ENCODE results near the gene TOGARAM1.
A peak's percentile ranks its signal among the peaks of the same experiment; 100 is the strongest.
"Not testable (repeated sequence)": the region's sequence is repeated elsewhere in the genome, so short reads cannot be mapped to it uniquely, and the experiment has no call there.

TOGARAM1 gene

DNA sequence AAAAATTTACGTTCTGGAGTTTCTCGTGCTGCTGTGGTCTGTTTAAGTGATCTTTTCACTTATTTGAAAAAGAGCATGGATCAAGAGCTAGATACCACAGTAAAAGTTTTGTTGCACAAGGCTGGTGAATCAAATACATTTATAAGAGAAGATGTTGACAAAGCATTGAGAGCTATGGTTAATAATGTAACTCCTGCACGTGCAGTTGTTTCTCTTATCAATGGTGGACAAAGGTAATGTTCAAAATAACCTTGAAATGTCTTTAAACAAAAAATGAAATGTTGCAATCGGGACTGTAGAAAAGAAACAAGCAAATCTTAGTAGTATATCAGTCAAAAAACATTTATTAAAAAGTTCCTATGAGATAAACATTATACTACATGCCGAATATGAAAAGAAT lies 82.6 kb downstream of the TOGARAM1 start:
- no peak for DNase-seq (ENCODE audit: low read depth)

DNA sequence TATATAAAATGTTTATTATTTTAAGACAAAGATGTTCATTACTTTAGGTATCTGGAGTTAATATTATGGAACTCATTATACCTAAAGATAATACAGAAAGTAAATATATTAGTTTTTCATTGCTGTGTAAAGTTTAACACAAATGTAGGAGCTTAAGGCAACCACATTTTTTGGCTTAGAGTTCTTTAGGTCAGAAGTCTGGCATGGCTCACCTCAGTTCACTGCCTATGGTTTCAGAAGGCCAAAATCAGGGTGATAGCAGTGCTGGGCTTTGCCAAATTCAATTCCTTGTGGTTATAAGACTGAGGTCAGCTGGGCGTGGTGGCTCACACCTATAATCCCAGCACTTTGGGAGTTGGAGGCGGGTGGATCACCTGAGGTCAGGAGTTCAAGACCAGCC lies 86.4 kb downstream of the TOGARAM1 start:
- DNase-seq (ENCODE audit: low read depth), result no peak

DNA sequence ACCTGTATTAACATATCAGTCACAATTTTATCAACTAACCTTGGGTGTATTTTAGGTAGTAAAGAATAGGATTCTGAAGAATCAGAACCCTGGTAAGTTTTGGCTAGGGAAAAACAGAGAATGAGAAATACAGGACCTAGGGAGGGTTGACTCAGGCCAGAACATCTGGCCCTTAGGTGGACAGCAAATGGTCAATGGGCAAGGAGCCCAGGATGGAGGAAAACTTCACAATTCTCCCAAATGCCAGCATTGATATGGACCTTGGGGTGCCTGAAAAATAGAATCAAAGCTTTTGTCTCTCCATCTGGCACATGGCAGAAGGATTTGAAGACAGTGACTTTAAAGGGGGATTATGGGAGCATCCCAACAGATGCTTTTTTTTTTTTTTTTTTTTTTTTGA lies 89.2 kb downstream of the TOGARAM1 start:
- no peak for DNase-seq (ENCODE audit: low read depth)

DNA sequence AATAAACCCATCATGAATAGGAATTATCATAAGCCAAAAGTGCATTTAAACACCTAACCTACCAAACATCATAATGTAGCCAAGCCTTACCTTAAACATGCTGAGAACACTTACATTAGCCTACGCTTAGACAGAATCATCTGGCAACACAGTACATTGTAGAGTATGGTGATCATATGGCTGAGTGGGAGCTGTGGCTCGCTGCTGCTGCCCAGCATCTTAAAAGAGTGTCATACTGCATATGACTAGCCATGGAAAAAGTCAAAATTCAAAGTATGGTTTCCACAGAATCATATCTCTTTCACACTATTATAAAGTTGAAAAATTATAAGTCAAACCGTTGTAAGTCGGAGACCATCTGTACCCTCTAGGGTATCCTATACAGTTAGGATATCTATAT lies 89.9 kb downstream of the TOGARAM1 start:
- no peak for DNase-seq (ENCODE audit: low read depth)

DNA sequence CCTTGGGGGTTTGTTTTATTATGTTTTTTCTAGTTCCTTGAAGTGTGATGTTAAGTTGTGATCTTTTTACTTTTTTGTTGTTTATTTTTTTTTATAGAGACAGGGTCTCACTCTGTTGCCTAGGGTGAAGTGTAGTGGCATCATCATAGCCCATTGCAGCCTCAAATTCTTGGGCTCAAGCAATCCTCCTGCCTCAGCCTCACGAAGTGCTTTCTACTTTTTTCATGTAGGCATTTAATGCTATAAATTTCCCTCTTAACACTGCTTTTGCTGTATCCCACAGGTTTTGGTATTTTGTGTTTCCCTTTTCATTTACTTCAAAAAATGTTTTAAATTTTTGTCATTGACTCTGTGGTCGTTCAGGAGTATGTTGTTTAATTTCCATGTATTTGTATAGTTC lies 95.4 kb downstream of the TOGARAM1 start:
- DNase-seq (ENCODE audit: low read depth), result no peak

DNA sequence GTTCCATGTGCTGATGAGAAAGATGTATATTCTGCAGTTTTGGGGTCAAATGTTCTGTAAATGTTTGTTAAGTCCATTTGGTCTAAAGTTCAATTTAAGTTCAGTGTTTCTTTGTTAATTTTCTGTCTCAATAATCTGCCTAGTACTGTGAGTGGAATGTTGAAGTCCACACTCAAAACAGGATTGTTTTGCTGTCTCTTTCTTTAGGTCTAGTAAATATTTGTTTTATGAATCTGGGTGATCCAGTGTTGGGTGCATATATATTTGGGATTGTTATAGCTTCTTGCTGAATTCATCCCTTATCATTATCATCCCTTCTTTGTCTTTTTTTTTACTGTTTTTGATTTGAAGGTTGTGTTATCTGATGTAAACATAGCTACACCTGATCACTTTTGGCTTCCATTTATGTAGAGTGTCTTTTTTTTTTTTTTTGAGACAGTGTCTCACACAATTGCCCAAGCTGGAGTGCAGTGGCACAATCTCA lies 95.9 kb downstream of the TOGARAM1 start:
- no peak for DNase-seq (ENCODE audit: low read depth)

DNA sequence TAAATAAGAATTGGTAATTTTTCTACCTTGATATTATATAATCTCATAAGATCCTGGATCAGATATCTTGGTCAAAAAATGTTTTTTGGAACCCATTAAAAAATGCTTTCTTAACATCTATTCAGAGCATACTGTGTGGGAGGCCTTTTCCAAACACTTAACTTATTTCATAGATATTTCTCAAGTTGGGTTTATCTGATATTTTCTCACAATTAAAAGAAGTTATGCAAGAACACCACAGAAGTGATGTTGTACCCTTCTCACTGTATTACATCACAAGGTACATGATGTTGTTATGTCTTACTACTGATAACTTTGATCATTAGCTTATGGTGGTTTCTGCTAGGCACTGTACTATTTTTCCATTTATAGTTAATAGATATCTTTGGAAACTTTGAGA lies 98.6 kb downstream of the TOGARAM1 start:
- DNase-seq (ENCODE audit: low read depth), result no peak

DNA sequence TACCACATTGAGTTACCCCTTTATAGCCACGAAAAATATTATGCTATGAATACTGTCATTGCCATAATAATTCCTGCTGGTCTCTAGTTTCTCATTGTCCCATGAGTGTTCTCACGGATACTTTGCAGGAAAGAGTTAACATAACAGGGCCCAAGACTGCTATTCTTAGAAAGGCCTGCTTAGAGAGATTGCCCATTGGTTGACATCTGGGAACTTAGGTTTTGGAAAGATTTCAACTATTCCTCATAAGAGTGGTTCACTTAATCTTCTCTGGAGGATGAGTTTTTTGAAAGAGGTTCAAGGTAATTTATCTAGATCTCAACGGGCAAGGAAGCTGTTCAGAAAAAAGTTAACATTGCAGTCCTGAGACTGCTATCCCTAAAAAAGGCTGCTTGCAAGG lies 103.5 kb downstream of the TOGARAM1 start:
- no peak for DNase-seq (ENCODE audit: low read depth)

DNA sequence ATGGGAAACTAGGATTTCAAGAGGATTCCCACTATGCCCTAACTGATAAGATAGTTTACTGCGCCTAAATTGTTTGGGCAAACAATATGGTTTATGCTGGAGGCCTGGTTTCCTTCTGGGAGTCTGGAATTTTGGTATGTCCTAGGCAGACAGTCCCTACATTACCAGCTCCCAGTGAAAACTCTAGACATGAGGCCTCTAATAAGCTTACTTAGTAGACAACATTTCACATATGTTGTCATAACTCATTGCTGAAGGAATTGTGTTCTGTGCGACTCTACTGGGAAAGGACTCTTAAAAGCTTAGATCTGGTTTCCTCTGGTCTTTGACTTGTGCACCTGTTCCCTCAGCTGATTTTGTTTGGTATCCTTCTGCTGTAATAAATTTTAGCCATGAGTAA lies 104.0 kb downstream of the TOGARAM1 start:
- no peak for DNase-seq (ENCODE audit: low read depth)

DNA sequence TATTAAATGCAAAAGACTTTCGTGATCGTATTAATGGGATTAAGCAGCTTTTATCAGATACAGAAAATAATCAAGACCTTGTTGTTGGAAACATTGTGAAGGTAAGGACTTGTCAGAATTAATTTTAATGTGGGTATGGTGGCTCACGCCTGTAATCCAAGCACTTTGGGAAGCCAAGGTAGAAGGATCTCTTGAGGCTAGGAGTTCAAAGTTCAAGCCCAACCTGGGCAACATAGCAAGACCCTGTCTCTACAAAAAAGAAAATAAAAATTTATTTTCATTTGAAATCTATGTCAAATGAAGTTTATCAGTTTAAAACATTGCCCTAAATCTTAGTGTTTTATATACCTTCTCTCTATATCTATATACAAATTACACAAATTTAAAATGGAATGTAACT lies 104.7 kb downstream of the TOGARAM1 start:
- no peak for DNase-seq (ENCODE audit: low read depth)

DNA sequence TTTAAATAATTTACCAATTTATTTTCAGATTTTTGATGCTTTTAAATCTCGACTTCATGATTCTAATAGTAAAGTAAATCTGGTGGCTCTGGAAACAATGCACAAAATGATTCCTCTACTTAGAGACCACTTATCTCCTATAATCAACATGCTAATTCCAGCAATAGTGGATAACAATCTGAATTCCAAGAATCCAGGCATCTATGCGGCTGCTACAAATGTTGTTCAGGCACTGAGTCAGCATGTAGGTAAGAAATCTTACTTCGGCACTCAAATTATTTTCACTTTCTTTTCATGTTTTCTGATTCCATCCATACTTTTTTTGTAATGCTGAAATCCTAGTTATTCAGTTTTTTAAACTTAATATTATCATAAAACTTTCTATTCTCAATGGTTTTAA lies 106.4 kb downstream of the TOGARAM1 start:
- DNase-seq (ENCODE audit: low read depth), result no peak

DNA sequence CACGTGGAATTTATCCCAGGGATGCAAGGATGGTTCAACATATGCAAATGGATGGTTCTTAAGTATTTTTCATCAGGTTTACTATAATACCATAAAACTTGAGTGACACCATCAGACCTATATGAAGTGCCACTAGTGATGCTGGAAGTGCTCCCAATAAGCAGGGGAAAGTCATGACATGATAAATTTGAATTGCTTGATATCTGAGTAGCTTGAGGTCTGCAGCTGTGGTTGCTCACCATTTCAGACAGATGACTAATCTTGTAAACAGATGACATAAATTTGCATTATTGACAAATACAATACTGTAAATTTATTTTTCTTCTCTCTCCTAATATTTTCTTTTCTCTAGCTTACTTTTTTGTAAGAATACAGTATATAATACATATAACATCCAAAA lies 108.2 kb downstream of the TOGARAM1 start:
- DNase-seq (ENCODE audit: low read depth), result no peak

DNA sequence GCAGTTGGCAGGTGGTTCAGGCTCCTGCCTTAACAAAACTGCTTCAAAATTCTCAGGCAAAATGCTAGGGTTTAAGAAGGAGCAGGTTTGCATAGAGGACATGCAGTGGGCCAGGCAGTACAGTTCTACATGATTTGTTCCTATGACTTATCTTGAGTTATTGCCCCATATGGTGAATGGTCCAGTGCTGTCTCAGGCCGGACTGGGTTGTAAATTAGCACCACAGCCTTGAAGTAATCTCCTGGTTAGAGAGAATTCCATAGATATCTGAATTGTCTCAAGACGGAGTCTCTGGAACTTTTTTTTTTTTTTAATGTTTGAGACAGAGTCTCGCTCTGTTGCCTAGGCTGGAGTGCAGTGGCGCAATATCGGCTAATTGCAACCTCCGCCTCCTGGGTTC lies 110.1 kb downstream of the TOGARAM1 start:
- DNase-seq (ENCODE audit: low read depth), result no peak

DNA sequence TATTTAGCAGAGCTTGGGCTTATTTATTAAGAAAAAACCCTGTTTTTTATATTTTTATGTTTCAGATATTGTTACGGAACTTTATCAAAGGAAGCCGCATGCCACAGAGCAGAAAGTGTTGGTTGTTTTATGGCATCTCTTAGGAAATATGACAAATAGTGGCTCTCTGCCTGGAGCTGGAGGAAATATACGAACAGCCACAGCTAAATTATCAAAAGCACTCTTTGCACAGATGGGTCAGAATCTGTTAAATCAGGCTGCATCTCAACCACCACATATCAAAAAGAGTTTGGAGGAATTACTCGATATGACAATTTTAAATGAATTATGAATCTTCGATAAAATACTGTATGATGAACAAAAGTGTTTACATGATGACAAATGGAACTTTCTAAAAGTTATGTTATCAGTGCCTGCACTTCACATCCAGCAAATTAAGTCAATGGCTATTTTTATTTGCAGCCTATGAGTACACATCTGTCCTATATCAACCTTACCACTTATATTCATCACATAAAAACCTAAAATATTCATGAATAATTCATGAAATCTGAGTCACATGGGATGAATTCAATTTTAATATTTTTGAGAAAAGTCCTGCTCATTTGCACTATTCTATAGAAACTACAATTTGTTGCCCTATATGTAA lies 111.4 kb downstream of the TOGARAM1 start:
- DNase-seq (ENCODE audit: low read depth), result no peak

DNA sequence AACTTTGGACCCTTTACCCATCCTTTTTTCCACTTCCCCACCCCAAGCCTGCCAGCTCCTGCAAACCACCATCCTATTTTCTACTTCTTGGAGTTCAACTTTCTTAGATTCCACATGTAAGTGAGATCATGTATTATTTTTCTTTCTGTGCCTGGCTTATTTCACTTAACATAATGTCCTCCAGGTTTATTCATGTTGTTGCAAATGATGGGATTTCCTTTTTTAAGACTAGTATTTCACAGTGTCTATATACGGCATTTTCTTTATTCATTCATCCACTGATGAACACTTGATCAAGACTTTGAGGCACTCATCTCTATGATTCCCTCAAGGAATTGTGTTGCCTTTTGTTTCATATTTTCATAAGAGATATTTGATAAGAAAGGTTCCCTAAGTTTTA lies 116.3 kb downstream of the TOGARAM1 start:
- DNase-seq (ENCODE audit: low read depth), result no peak

DNA sequence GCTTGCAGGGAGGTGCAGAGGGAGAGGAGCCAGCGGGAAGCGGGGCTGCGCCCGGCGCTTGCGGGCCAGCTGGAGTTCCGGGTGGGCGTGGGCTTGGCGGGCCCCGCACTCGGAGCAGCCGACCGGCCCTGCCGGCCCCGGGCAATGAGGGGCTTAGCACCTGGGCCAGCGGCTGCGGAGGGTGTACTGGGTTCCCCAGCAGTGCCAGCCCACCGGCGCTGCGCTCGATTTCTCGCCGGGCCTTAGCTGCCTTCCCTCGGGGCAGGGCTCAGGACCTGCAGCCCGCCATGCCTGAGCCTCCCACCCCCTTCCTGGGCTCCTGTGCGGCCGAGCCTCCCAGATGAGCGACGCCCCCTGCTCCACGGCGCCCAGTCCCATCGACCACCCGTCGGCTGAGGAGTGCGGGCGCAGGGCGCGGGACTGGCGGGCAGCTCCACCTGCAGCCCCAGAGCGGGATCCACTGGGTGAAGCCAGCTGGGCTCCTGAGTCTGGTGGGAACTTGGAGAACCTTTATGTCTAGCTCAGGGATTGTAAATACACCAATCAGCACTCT lies 118.5 kb downstream of the TOGARAM1 start:
- not testable (repeated sequence) for DNase-seq (ENCODE audit: low read depth)

DNA sequence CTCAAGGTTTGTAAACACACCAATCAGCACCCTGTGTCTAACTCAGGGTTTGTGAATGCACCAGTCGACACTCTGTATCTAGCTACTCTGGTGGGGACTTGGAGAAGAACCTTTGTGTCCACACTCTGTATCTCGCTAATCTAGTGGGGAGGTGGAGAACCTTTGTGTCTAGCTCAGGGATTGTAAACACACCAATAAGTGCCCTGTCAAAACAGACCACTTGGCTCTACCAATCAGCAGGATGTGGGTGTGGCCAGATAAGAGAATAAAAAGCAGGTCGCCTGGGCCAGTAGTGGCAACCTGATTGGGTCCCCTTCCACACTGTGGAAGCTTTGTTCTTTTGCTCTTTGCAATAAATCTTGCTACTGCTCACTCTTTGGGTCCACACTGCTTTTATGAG lies 119.1 kb downstream of the TOGARAM1 start:
- DNase-seq (ENCODE audit: low read depth), result not testable (repeated sequence)

DNA sequence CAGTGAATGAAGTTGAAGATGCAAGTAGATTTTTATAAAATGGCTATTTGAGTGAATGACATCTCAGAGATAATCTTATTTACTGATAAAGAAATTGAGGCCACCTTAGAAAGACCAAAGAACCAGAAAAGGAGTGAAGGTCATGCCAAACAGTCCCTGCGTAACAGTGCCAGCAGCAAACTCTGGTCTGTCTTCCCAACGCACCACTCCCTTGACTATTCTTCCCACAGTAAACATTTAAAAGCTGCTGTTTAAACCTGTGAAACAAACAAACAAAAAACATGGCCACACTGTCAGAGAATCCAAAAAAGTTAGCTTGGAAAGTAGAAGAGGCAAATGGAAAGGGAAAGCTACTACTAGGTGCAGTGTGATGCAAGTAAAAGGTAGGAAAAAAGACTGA lies 120.4 kb downstream of the TOGARAM1 start:
- DNase-seq (ENCODE audit: low read depth), result no peak

DNA sequence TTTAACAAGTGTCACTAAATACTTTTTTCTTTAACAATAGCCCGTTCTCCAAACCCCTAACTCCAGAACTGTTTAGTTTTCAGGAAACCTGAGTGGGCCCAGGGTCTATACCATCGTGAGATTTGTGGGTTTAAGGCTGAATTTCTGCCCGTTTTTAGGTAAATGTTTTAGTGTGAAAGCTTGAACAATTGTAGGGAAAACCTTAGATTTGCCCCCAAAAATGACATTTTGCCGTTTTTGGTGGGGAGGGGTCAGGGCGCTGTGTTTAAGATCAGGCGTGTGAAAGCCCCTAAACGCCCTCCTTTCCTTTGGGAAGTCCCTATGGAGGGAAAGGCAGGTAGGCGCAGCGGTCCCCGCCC lies 121.6 kb downstream of the TOGARAM1 start:
- DNase-seq (ENCODE audit: low read depth), result no peak

DNA sequence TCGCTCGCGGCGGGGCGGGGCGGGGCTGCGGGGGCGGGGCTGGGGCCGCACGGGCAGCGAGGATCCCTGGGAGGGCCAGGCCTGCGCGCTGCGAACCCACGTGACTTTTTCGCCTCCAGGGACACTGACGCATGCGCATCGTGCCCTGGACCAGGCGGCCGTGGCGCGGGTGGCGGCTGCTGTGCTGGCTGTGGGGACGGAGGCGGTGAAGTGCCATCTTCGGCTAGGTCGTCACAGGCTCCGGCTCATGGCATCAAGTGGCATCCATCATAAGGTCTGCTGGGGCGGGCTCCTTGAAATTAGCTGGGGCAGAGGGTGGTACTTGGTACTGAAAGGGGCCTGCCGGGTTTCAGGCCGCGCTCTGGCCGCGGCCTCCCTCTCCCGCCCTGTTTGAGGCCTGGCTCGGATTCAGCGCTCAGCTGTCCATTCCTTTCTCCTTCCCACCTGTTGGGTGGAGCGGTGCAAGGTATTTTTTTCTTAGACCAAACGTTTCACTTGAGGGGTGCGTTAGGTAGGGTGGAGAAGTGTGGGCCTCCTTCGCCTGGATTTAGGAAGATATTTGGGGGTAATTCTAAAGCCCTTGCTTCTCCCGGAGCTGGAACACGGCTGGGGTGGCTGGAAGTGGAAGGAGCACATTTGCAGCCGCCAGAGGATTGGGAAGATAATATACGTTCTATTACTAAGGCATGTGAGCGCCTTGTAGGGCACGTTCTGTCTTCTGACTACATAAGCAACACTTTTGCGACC lies 122.2 kb downstream of the TOGARAM1 start, which contains the start of gene PRPF39:
PRPF39 (plus strand) TSS at position 141 of the 747 bp plus-strand sequence. CDS start 11,124 bp downstream, outside the sequence.
- DNase-seq (ENCODE audit: low read depth), result peak; percentile 93

DNA sequence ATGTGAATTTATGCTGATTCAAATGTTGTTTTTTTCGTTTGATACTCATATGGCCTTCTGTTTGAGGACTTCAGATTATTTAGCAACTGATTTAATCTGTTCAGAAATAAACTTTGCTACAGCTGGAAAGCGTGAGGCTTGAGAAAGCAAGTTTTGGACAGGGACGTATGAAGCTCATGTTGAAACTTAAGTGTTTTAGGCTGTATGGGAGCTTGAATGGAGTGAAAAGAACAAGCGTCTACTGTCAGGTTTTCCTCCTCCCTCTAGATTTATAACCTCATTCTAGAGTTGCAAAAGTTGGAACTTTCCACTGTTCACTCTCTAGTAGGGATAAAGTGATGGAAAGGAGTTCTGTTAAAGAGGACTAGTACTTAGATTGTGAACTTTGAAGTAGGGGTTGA lies 123.0 kb downstream of the TOGARAM1 start:
- no peak for DNase-seq (ENCODE audit: low read depth)

DNA sequence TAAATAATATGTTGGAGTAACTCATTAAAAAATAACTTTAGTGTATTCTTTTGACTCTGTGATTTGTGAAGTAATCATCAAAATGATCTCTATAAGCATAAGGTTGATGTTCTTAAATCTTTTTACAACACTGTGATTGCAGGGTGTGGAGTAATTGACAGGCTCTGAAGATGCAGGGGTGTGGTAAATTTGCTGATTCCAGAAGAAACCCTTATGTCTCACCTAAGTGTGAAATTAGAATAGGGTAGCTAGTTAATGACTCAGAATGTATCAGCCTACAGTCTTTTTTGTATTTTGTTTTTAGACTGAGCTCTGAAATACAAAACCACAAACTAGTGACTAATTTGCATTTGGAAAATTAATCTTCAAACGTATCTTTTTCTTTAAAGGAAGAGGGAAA lies 127.8 kb downstream of the TOGARAM1 start:
- DNase-seq (ENCODE audit: low read depth), result no peak

DNA sequence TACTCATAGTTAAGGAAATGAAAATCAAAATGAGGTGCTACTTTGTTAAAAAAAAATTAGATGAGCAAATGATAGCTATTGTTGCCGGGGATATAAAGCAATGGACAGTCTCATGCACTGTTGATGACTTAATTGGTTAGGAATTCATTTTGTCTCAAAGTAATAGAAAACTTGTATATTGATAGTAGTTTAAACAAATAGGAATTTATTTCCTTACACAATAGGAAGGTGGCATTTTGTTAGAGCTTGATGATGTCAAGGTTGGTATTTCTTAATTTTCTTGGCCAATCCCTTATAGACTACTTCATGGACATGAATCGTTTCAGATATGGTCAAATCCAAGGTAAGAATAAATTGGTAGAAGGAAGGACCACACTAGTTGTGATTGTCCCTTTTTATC lies 129.7 kb downstream of the TOGARAM1 start:
- DNase-seq (ENCODE audit: low read depth), result no peak

All from stimulated activated CD8-positive, alpha-beta memory T cell treated with anti-CD3 and anti-CD28 coated beads, Interleukin-15, amount 100 ng/mL, for 24 hours (primary cell).